GM18870 (cell line): ENCODE results near the gene ADAMTSL2.
"Not testable (repeated sequence)": the region's sequence is repeated elsewhere in the genome, so short reads cannot be mapped to it uniquely, and the experiment has no call there.

Experiments
- ATAC-seq: cut with Tn5 transposase; IDR thresholded peaks from one replicate; pipeline ENCODE4 v1.9.1; 2021; ENCODE audit warnings: moderate library complexity; ENCODE audit not compliant: unreplicated experiment

ADAMTSL2 gene

GRCh38 chr9:133554729-133555128, 20.2 kb downstream of the ADAMTSL2 start:
- ATAC-seq, result no peak

DNA sequence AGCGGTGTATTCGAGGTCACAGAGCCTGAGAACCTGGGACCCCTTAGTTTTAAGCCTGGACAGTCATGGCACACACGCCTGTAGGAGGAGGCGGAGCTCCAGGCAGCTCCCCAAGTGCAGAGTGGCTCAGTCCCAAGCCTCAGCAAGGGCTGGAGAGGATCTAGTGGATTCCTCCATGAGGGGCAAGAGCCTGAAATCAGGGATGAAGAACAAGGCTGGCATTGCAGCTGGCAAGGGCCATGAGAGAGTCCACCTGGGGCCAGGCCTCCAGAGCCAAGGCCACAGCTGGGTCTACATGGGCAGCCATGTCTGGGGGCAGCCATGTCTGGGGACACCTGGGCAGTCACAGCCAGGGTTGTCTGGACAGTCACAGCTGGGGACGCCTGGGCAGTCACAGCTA, 21.9 kb downstream of the ADAMTSL2 start:
- no peak for ATAC-seq

- ATAC-seq, result no peak
Observed at GRCh38 chr9:133557581-133557980, 23.1 kb downstream of the ADAMTSL2 start.

DNA sequence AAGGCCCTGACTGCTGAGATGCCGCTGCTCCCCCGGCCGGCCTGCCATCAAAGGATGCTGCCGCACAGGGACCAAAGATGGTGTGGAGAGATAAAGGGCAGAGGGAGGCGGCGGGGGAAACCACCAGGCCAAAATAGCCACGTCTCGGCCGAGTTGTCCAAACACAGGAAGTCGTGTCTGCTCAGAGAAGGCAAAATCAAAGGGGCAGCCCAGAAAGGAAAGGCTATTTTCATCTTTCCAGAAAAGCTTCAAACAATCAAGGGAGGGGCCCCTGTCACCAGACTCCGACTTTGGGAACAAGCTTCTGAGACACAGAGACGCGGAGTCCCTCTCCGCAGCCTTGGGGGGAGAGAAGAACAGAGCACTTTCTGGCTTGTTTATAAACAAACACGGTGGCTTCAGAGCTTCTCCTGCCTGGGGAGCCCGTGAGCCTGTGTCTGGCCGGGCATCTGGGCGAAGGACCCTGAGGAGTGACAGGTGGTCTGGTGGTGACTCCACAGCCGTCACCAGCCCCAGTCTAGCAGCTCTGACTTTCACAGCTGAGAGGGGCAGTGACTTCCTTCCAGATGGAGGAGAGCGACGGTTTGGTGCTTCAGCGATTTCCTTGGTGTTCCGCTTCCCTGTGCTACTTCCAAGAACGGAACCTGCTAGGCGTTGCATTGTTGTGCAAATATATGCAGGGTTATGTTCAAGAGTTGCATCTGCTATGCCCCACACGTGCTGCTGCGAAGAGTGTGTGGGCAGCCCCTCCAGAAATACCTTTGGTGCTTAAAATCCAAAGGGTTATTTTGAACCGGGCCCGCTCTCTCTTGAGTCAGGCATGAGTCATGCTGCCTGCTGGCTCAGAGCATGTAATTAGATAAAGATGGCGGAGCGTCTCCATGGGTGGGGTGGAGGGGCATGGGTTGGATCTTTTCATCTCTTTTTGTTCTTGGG, 24.0 kb downstream of the ADAMTSL2 start:
- no peak for ATAC-seq

DNA sequence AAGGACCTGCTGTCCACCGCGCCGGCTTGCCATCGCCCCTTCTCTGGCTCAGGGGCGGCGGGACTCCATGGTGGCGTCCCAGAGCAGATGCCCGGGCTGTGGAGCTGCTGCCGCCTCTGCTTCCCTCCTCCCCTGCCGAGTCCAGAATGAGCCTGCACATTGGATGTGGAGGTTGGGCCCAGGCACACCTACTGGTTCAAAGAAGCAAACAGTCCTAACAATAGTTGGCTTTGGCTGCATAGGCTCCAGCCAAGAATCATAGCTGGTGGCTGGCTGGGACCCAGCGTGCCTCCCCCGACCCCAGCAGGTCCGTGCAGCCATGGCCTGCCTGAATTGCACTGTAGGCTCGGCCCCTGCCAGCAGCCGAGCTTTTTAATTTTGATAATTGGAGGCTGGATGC, 25.8 kb downstream of the ADAMTSL2 start:
- ATAC-seq, result no peak

DNA sequence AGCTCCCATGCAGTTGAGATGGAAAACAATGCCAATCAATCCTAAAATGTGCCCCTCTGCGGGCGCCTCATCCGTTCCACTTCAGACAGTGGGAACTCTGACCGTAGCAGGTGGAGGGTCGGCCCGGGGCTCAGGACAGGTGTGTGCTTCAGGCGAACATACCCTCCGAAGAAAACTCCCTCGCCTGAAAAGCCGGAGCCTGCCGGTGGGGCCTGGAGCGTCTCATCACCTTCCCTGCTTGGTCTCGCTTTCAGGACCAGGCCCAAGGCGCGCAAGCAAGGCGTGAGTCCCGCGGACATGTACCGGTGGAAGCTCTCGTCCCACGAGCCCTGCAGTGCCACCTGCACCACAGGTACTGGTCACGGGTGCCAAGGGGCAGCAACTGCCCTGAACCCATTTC, 26.4 kb downstream of the ADAMTSL2 start:
- ATAC-seq, result no peak

DNA sequence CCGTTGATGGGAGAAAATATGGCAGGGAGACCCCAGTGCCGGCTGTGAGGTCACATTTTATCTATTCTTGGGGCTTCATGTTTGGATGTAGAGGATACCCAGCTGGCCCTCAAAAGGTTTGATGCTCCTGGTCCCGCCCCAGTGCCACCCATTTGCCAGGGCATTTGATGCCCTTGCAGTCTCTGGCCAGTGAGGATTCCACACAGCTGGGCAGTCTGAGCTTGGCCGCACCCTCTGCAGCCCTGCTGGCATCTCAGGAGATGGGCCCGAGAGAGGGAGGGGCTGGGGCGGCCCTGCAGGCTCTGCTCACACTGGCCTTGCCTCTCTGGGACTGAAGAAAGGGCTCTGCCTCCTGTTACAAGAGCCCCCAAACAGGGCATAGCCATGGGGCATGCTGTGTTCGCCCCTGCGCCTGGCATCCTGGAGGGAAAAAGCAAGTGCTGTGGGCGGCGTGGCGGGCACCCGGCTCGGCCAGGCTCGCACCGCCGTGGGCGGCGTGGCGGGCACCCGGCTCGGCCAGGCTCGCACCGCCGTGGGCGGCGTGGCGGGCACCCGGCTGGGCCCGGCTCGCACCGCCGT, 27.6 kb downstream of the ADAMTSL2 start:
- ATAC-seq, result no peak

- ATAC-seq, result no peak
Observed at GRCh38 chr9:133562611-133563290, 28.2 kb downstream of the ADAMTSL2 start.

- no peak for ATAC-seq
Observed at GRCh38 chr9:133563291-133563796, 28.8 kb downstream of the ADAMTSL2 start.

GRCh38 chr9:133563814-133564213, 29.3 kb downstream of the ADAMTSL2 start:
- not testable (repeated sequence) for ATAC-seq

- no peak for ATAC-seq
Observed at GRCh38 chr9:133564451-133565116, 30.1 kb downstream of the ADAMTSL2 start.

- ATAC-seq, result no peak
Observed at GRCh38 chr9:133566382-133566781, 31.9 kb downstream of the ADAMTSL2 start.

DNA sequence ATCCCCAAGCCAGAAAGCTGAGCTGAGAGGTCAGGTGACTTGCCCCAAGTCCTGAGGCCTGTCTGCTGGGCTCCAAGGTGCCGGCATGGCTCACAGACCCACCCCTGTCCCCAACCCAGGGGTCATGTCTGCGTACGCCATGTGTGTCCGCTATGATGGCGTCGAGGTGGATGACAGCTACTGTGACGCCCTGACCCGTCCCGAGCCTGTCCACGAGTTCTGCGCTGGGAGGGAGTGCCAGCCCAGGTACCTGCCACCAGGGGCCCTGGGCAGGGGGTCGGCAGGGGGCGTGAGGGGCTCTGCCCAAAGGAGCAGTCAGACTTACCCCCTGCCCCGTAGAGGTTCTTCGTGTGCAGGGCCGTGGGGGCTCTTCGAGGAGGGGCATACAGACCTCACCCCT, 32.3 kb downstream of the ADAMTSL2 start:
- no peak for ATAC-seq

GRCh38 chr9:133568186-133568585, 33.7 kb downstream of the ADAMTSL2 start:
- ATAC-seq, result no peak

- no peak for ATAC-seq
Observed at GRCh38 chr9:133569121-133569785, 34.7 kb downstream of the ADAMTSL2 start.

DNA sequence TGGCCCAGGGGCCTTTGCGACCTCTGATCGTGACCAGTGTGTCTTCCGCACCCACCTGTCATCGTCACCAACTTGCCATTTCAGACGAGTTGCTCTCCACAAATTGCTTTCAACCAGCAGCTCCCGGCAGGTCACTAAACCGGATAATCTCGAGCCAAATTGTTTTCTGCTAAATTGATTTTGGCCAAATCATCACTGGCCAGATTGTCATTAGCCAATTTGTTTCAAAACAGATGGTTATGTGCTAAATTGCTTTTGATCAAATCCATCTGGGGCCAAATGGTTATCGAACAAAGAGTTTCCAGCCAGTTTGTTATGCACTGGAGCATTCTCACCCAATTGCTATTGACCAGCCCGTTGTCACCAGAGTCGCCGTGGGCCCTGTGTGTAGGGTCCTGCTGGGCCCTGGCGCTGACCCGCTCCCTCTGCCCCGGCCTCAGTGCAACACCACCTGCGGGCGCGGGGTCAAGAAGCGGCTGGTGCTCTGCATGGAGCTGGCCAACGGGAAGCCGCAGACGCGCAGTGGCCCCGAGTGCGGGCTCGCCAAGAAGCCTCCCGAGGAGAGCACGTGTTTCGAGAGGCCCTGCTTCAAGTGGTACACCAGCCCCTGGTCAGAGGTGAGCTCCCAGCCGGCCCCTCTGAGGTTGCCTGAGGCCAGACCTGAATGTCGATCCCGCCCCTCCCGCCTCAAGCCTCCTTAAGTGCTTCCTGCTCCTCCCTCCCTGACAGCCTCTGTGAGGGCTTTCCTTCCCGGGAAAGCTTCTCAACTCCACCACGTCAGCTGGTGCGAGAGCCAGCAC, 35.6 kb downstream of the ADAMTSL2 start:
- no peak for ATAC-seq

GRCh38 chr9:133570691-133571080, 36.2 kb downstream of the ADAMTSL2 start:
- ATAC-seq, result no peak

DNA sequence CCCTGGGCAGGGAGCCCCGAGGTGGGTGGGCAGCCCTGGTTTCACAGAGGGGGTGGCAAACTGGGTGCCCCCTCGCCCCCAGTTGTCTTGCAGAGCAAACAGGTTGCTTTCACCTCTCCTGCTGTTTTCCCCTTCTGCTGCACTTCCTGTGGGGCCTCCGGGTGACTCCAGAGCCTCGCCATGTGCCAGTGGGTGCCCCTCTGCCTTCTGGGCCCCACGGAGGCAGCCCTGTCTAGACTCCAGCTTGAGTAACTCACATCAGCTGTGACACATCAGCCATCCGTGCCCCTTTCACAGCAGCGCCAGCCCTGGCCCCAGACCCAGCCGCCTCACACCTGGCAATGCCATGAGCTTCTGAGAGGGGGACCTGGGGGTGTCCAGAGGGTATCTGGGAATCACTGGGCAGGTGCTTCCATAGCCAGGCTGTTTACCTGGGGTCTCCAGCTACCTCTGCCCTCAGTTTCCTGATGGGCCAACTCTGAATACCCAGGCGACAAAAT, 36.9 kb downstream of the ADAMTSL2 start:
- no peak for ATAC-seq

DNA sequence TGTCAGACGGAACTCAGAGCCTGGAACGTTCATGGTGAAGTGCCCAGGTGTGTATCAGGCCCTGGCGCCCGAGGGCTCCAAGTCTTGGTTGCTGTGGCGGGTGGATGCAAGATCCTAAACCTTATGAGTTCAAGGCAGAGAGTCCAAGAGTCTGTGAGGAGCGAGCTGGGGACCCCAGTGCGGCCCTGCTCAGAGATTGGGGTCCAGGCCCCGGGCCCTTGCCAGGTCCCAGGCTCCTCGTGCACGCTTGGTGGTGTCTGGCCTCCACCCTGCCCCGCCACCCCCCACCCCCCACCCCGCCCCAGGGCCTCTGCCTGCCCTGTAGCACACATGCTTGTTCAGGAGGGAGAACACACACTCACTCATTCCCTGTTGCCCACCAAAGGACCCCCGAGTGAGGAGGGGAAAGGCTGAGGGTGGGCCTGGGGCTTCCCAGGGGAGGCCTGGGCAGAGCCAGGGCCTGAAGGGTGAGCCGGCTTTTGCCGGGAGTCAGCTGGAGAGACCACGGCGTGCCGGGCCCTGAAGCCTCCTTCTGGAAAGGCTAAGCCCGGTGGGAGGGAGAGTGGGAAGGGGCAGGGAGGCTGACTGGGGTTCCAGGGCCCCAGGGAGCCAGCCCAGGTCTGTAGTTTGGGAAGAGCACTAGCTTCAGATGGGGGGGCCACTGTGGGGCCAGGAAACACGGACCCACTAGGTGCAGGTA, 37.5 kb downstream of the ADAMTSL2 start:
- no peak for ATAC-seq
